OCI-LY1 (cell line): Measurements from ENCODE around the gene POLR3B.

Source experiments
- H2AFZ ChIP-seq: fragments of 200-600 bp; sonication (generic), shearing (Covaris generic); 2 replicates; pipeline ENCODE4 v1.6.0; 2014; ENCODE audit warnings: antibody characterized with exemption, mild to moderate bottlenecking, low read length
- H3F3A ChIP-seq: fragments of 200-600 bp; sonication (generic), shearing (Covaris generic); 2 replicates; pipeline ENCODE4 v1.6.0; 2014; ENCODE audit warnings: mild to moderate bottlenecking, antibody characterized with exemption, low read length, moderate library complexity; ENCODE audit not compliant: insufficient read depth
- H3K27ac ChIP-seq: fragments of 200-600 bp; sonication (generic); 2 replicates; pipeline ENCODE4 v1.5.1; 2014; ENCODE audit warnings: low read length, mixed run types, mild to moderate bottlenecking, low read depth; ENCODE audit not compliant: poor library complexity, severe bottlenecking
- H3K27me3 ChIP-seq: fragments of 200-600 bp; sonication (generic); 2 replicates; pipeline ENCODE4 v1.6.0; 2014; ENCODE audit warnings: antibody characterized with exemption, mild to moderate bottlenecking, low read length, moderate library complexity; ENCODE audit not compliant: insufficient read depth
- H3K36me3 ChIP-seq: fragments of 200-600 bp; sonication (generic); 2 replicates; pipeline ENCODE4 v1.6.1; 2014; ENCODE audit warnings: mild to moderate bottlenecking, antibody characterized with exemption, low read length, moderate library complexity, mixed read lengths; ENCODE audit not compliant: insufficient read depth
- H3K4me1 ChIP-seq: fragments of 200-600 bp; sonication (generic); 2 replicates; pipeline ENCODE4 v1.5.1; 2014; ENCODE audit warnings: mild to moderate bottlenecking, low read length, moderate library complexity; ENCODE audit not compliant: insufficient read depth, severe bottlenecking
- H3K4me2 ChIP-seq: fragments of 200-600 bp; sonication (generic), shearing (Covaris generic); 2 replicates; pipeline ENCODE4 v1.6.1; 2014; ENCODE audit warnings: low read length
- H3K4me3 ChIP-seq: fragments of 200-600 bp; sonication (generic); 2 replicates; pipeline ENCODE4 v1.5.1; 2014; ENCODE audit warnings: low read length, low read depth, mild to moderate bottlenecking, mixed read lengths; ENCODE audit not compliant: poor library complexity, severe bottlenecking
- H3K79me2 ChIP-seq: fragments of 200-600 bp; shearing (Covaris generic); 2 replicates; pipeline ENCODE4 v1.6.1; 2016; ENCODE audit warnings: mixed run types, low read length, mixed read lengths; ENCODE audit not compliant: insufficient read depth
- H3K9ac ChIP-seq: fragments of 200-600 bp; sonication (generic), shearing (Covaris generic); 2 replicates; pipeline ENCODE4 v1.6.1; 2014; ENCODE audit warnings: mild to moderate bottlenecking, low read length, mixed read lengths
- H3K9me2 ChIP-seq: fragments of 200-600 bp; sonication (generic), shearing (Covaris generic); 2 replicates; pipeline ENCODE4 v1.6.1; 2014; ENCODE audit warnings: low read depth, mild to moderate bottlenecking, low read length, mixed read lengths
- H3K9me3 ChIP-seq: fragments of 200-600 bp; shearing (Covaris generic); 2 replicates; pipeline ENCODE4 v1.6.1; 2014; ENCODE audit warnings: low read length, mixed read lengths
- H4K20me1 ChIP-seq: fragments of 200-600 bp; sonication (generic), shearing (Covaris generic); 2 replicates; pipeline ENCODE4 v1.6.0; 2016; ENCODE audit warnings: mild to moderate bottlenecking, low read length; ENCODE audit not compliant: insufficient read depth
- EZH2 ChIP-seq: fragments of 200-600 bp; sonication (generic), shearing (Covaris generic); IDR thresholded peaks from 2 replicates; pipeline ENCODE4 v1.8.0; 2017; ENCODE audit warnings: borderline replicate concordance, mixed run types, mild to moderate bottlenecking, antibody characterized with exemption, low read length, moderate library complexity, mixed read lengths
- TF ChIP-seq, protein P1 (sequence below): fragments of 200-600 bp; sonication (generic), shearing (Covaris generic); IDR thresholded peaks from 2 replicates; pipeline ENCODE4 v1.5.1; 2017; ENCODE audit warnings: mild to moderate bottlenecking, antibody characterized with exemption, low read length, moderate library complexity, mixed read lengths

Gene POLR3B

GRCh38 chr12:106428384-106428783 is 70.8 kb downstream of the POLR3B start:
- H3K9ac ChIP-seq: no peak overlapping the region
- H4K20me1 ChIP-seq: no peaks in the 10 kb centered on the region
- H3K27ac ChIP-seq: no peak overlapping the region
- H3K27me3 ChIP-seq: no peaks in the 10 kb centered on the region
- H3K9me2 ChIP-seq: no peaks in the 10 kb centered on the region
- no peak overlapping the region for H3K4me2 ChIP-seq
- no peak for TF ChIP-seq EZH2
- TF ChIP-seq, protein P1, sequence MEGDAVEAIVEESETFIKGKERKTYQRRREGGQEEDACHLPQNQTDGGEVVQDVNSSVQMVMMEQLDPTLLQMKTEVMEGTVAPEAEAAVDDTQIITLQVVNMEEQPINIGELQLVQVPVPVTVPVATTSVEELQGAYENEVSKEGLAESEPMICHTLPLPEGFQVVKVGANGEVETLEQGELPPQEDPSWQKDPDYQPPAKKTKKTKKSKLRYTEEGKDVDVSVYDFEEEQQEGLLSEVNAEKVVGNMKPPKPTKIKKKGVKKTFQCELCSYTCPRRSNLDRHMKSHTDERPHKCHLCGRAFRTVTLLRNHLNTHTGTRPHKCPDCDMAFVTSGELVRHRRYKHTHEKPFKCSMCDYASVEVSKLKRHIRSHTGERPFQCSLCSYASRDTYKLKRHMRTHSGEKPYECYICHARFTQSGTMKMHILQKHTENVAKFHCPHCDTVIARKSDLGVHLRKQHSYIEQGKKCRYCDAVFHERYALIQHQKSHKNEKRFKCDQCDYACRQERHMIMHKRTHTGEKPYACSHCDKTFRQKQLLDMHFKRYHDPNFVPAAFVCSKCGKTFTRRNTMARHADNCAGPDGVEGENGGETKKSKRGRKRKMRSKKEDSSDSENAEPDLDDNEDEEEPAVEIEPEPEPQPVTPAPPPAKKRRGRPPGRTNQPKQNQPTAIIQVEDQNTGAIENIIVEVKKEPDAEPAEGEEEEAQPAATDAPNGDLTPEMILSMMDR: no peak
- no peaks in the 10 kb centered on the region for H3K4me1 ChIP-seq
- no peaks in the 10 kb centered on the region for H3K79me2 ChIP-seq
- no peak overlapping the region for H3K4me3 ChIP-seq
- peaks cover 20% of the 10 kb centered on the region for H3K36me3 ChIP-seq
- H3F3A ChIP-seq: no peaks in the 10 kb centered on the region
- H3K9me3 ChIP-seq: no peaks in the 10 kb centered on the region
- H2AFZ ChIP-seq: no peak overlapping the region

DNA sequence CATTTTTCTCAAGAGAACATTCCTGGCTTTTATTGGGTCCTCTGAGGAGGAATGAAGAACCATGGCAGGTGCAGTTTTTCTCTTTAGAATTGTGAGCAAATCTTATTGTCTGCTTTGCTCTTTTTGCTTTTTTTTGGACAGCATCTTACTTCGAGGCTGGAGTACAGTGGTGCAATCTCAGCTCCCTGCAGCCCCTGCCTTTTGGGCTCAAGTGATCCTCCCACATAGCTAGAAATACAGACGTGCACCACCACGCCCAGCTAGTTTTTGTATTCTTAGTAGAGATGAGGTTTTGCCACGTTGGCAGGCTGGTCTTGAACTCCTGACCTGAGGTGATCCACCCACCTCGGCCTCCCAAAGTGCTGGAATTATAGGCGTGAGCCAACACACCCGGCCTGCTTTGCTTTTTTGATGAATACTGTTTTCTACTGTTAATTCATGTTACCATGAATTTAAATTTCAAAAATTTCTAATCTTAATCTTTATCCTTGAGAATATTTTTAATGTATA is 71.5 kb downstream of the POLR3B start:
- H3K4me3 ChIP-seq: no peak overlapping the region
- H3K79me2 ChIP-seq: no peaks in the 10 kb centered on the region
- H3K9me3 ChIP-seq: no peaks in the 10 kb centered on the region
- H2AFZ ChIP-seq: no peak overlapping the region
- H3F3A ChIP-seq: no peaks in the 10 kb centered on the region
- H3K9me2 ChIP-seq: no peaks in the 10 kb centered on the region
- H3K9ac ChIP-seq: no peak overlapping the region
- no peaks in the 10 kb centered on the region for H4K20me1 ChIP-seq
- no peaks in the 10 kb centered on the region for H3K4me1 ChIP-seq
- H3K4me2 ChIP-seq: no peak overlapping the region
- H3K27me3 ChIP-seq: no peaks in the 10 kb centered on the region
- H3K36me3 ChIP-seq: peaks cover 20% of the 10 kb centered on the region
- H3K27ac ChIP-seq: no peak overlapping the region
- TF ChIP-seq, protein P1: no peak

DNA sequence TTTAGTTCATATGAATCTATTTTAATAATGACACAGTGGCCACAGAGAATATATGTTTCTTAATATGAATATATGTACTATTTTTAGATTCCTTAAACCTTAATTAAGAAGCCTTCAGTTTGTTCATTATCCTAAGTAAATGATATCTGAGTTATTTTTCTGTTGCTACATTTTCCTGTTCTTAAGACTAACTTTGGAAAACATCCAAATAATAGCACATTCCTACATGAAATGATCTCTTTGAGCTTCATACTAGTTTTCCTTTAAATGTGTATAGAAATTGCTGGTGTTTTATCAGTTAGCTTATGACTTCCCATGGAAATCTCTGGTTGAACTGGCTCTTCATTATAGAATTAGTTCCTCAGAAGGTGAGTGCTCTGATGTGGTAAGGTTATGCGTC is 72.1 kb downstream of the POLR3B start:
- H3K27me3 ChIP-seq: no peaks in the 10 kb centered on the region
- H3K79me2 ChIP-seq: no peaks in the 10 kb centered on the region
- H2AFZ ChIP-seq: no peak overlapping the region
- no peak overlapping the region for H3K27ac ChIP-seq
- H4K20me1 ChIP-seq: no peaks in the 10 kb centered on the region
- no peak overlapping the region for H3K4me3 ChIP-seq
- H3F3A ChIP-seq: no peaks in the 10 kb centered on the region
- no peak overlapping the region for H3K4me2 ChIP-seq
- TF ChIP-seq EZH2: no peak
- TF ChIP-seq, protein P1: no peak
- H3K4me1 ChIP-seq: no peaks in the 10 kb centered on the region
- no peaks in the 10 kb centered on the region for H3K9me3 ChIP-seq
- H3K9ac ChIP-seq: no peak overlapping the region
- no peaks in the 10 kb centered on the region for H3K9me2 ChIP-seq
- H3K36me3 ChIP-seq: peaks cover 23% of the 10 kb centered on the region
